IPS DF 6.9 (cell line): ENCODE data around the gene SH2D2A.

Source experiments
- DNase-seq: peaks from one replicate; pipeline ENCODE4 v3.0.0-alpha.2; 2013; ENCODE audit warnings: low read depth, low spot score
- H3K27ac ChIP-seq: one replicate; pipeline ENCODE4 v1.5.1; 2013; ENCODE audit warnings: low read length, control low read depth
- H3K27me3 ChIP-seq: 2 replicates; pipeline ENCODE4 v1.6.1; 2013; ENCODE audit warnings: mild to moderate bottlenecking, low read length; ENCODE audit not compliant: control insufficient read depth, insufficient read depth
- H3K36me3 ChIP-seq: 2 replicates; pipeline ENCODE4 v1.6.1; 2013; ENCODE audit warnings: low read length; ENCODE audit not compliant: control insufficient read depth, insufficient read depth
- H3K4me1 ChIP-seq: 2 replicates; pipeline ENCODE4 v1.6.1; 2013; ENCODE audit warnings: low read length; ENCODE audit not compliant: control insufficient read depth, insufficient read depth
- H3K4me3 ChIP-seq: 2 replicates; pipeline ENCODE4 v1.5.1; 2013; ENCODE audit warnings: mild to moderate bottlenecking, low read length
- H3K9me3 ChIP-seq: 2 replicates; pipeline ENCODE4 v1.6.1; 2013; ENCODE audit warnings: low read length, inconsistent platforms; ENCODE audit not compliant: control insufficient read depth, insufficient read depth
- WGBS: extraction: QIAGEN DNeasy Blood & Tissue Kit; methylation state at CpG from one replicate; pipeline ENCODE4 v1.1.7; 2013; ENCODE audit warnings: mixed read lengths, missing lambda C conversion rate; ENCODE audit not compliant: insufficient read length, insufficient coverage; 5-methylcytosine and 5-hydroxymethylcytosine counted together

SH2D2A gene

DNA sequence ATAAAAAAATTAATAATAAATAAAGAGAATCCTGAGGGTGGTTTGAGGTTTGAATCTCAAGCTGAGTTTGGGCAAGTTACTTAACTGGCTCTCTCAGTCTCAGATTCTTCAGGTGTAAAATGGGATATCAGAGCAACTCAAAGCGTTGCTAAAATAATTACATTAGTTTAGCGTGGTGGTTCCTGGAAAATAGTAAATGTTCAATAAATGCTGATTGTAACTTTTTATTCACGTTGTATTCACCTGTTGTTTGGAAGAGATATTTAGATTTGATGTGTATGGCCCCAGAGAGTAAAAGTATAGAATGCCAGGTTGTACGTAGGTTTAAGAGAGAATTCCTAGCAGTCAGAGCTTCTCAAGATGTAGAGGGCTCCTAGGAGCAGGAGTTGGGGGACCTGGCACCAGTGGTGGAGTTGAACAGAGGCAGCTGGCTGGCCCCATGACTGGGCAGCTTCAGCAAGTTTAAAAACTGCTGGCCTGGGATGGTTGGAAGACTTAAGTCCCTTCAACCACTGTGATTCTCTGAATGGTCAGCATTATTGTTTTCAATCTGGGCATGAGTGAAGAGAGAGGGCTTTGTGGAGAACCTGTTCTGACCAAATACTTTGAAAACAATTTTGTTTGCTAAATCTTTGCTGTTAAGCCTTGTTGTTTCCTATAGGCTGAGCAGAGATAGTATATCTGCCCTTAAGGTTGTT is 26.9 kb downstream of the SH2D2A start:
- H3K27me3 ChIP-seq, result no peaks in the 10 kb centered on the region
- 100% methylated on average over 1 of the region's 4 CpGs for WGBS
- no peaks in the 10 kb centered on the region for H3K4me1 ChIP-seq
- H3K36me3 ChIP-seq, result peaks cover 17% of the 10 kb centered on the region; the same call in 1 of the 2 replicates
- no peak overlapping the region for H3K4me3 ChIP-seq
- no peak overlapping the region for H3K27ac ChIP-seq
- no peaks in the 10 kb centered on the region for H3K9me3 ChIP-seq
- no peak for DNase-seq

DNA sequence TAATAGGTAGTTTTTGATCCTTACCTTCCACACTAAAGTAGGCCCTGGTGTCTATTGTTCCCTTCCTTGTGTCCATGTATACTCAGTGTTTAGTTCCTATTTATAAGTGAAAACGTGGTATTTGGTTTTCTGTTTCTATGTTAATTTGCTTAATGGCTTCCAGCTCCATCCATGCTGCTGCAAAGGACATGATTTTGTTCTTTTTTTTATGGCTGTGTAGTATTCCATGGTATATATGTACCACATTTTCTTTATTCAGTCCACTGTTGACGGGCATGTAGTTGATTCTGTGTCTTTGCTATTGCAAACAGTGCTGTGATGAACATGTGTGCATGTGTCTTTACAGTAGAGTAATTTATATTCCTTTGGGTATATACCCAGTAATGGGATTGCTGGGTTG is 28.5 kb downstream of the SH2D2A start:
- H3K27me3 ChIP-seq, result no peaks in the 10 kb centered on the region
- no peaks in the 10 kb centered on the region for H3K4me1 ChIP-seq
- H3K4me3 ChIP-seq, result no peak overlapping the region
- no CpG with 5 or more reads among the region's 2 CpGs for WGBS
- H3K27ac ChIP-seq, result no peak overlapping the region
- peaks cover 19% of the 10 kb centered on the region; the same call in 1 of the 2 replicates for H3K36me3 ChIP-seq
- DNase-seq, result no peak
- H3K9me3 ChIP-seq, result no peaks in the 10 kb centered on the region

- WGBS, result no CpG with 5 or more reads among the region's 10 CpGs
Measured at GRCh38 chr1:156786640-156787039, 30.0 kb downstream of the SH2D2A start.

DNA sequence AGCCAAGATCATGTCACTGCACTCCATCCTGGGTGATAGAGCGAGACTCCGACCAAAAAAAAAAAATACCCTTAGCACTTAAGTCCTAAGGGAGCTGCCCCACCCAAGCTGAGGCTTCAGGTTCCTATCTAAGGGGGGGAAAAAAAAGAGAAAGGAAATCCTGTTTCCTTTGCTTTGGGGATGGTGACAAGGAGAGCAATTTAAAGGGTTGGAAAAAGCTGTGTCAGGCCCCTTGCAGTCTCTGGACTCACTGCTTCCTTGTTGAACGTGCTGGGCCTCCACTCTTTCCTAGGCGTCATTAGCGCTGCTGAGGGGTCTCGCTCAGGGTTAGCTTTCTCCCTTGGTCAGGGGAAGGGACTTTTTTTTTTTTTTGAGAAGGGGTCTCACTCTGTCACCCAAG is 31.2 kb downstream of the SH2D2A start:
- H3K9me3 ChIP-seq, result no peaks in the 10 kb centered on the region
- WGBS, result no CpG with 5 or more reads among the region's 6 CpGs
- H3K36me3 ChIP-seq, result peaks cover 14% of the 10 kb centered on the region; the same call in 1 of the 2 replicates
- H3K27me3 ChIP-seq, result no peaks in the 10 kb centered on the region
- H3K27ac ChIP-seq, result no peak overlapping the region
- no peaks in the 10 kb centered on the region for H3K4me1 ChIP-seq
- no peak overlapping the region for H3K4me3 ChIP-seq
- DNase-seq, result no peak

More at GRCh38 chr1:156786640-156787039, 30.0 kb downstream of the SH2D2A start:
- no peaks in the 10 kb centered on the region for H3K4me1 ChIP-seq
- H3K27me3 ChIP-seq, result no peaks in the 10 kb centered on the region
- DNase-seq, result no peak
- no peaks in the 10 kb centered on the region for H3K9me3 ChIP-seq
- H3K27ac ChIP-seq, result no peak overlapping the region
- no peak overlapping the region for H3K4me3 ChIP-seq
- peaks cover 17% of the 10 kb centered on the region; the same call in 1 of the 2 replicates for H3K36me3 ChIP-seq

- Histone ChIP-seq H3K4me1 (no peaks in the 10 kb centered on the region), H3K27ac (no peak overlapping the region), H3K27me3 (no peaks in the 10 kb centered on the region), H3K9me3 (no peaks in the 10 kb centered on the region), H3K36me3 (peaks cover 10% of the 10 kb centered on the region; the same call in 1 of the 2 replicates), H3K4me3 (no peak overlapping the region)
- DNase-seq, result no peak
Measured at GRCh38 chr1:156781585-156782186, 35.0 kb downstream of the SH2D2A start.

DNA sequence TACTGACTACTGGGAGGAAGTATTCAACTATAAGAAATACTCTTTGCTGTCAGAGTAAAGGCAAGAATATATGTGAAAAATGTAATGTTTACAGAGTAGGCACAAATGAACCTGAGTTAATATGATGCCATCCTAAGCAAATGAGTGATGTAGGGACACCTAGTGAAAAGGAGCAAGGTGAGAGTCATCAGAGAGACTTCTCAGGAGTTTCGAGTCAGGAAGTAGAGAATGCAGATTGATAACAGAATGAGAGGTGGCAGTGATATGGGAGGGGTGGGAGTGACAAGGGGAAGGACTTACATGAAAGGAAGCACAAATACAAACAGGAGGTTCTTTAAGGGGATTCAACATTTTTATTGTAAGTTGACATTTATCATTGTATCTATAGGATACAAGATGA is 39.1 kb downstream of the SH2D2A start:
- H3K9me3 ChIP-seq, result no peaks in the 10 kb centered on the region
- no peak overlapping the region for H3K27ac ChIP-seq
- no peaks in the 10 kb centered on the region for H3K4me1 ChIP-seq
- no peak overlapping the region for H3K4me3 ChIP-seq
- no peaks in the 10 kb centered on the region for H3K27me3 ChIP-seq
- no peak for DNase-seq
- H3K36me3 ChIP-seq, result no peaks in the 10 kb centered on the region
- WGBS, result no CpG with 5 or more reads among the region's 1 CpG

DNA sequence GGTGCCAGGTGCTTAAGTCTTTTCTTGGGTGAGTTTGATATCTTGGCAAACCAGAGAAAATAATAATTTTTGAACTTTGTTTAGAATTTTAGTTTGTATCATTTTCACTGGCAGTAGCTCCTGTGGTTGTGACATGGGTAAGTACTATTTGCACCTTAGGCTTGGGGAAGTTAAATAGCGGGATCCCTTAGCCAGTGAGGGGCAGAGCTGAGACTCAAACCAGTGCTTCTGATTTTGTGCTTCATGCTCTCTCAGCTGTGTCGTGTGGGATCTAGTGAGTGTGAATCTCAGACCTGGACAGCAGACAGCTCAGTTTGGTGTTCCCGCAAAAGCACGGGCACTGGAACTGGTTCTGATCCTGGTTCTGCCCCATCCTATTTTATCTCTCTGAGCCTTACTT is 39.7 kb downstream of the SH2D2A start:
- H3K27ac ChIP-seq, result no peak overlapping the region
- no peaks in the 10 kb centered on the region for H3K27me3 ChIP-seq
- no CpG with 5 or more reads among the region's 4 CpGs for WGBS
- no peaks in the 10 kb centered on the region for H3K36me3 ChIP-seq
- H3K4me1 ChIP-seq, result no peaks in the 10 kb centered on the region
- no peaks in the 10 kb centered on the region for H3K9me3 ChIP-seq
- no peak overlapping the region for H3K4me3 ChIP-seq
- no peak for DNase-seq

DNA sequence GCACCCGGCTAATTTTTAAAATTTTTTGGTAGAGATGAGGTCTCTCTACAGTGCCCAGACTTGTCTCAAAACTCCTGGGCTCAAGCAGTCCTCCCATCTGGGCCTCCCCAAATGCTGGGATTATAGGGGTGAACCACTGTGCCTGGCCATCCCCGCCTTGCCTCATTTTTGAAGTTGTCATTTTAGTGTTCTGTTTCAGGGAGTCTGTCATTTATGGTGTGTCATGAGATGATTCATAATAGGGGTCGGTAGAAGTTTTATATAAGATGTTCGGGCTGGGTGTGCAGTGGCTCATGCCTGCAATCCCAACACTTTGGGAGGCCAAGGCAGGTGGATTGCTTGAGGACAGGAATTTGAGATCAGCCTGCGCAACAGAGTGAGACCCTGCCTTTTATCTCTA is 40.8 kb downstream of the SH2D2A start:
- H3K4me3 ChIP-seq, result no peak overlapping the region
- no peaks in the 10 kb centered on the region for H3K9me3 ChIP-seq
- no peaks in the 10 kb centered on the region for H3K27me3 ChIP-seq
- H3K36me3 ChIP-seq, result no peaks in the 10 kb centered on the region; the same call in 1 of the 2 replicates
- no peak overlapping the region for H3K27ac ChIP-seq
- no peaks in the 10 kb centered on the region for H3K4me1 ChIP-seq
- 100% methylated on average over 2 of the region's 5 CpGs for WGBS
- no peak for DNase-seq

GRCh38 chr1:156773607-156774006 is 43.0 kb downstream of the SH2D2A start:
- WGBS, result no CpG with 5 or more reads among the region's 3 CpGs
- H3K4me3 ChIP-seq, result no peak overlapping the region
- H3K9me3 ChIP-seq, result no peaks in the 10 kb centered on the region
- H3K36me3 ChIP-seq, result no peaks in the 10 kb centered on the region; the same call in 1 of the 2 replicates
- DNase-seq, result no peak
- H3K27me3 ChIP-seq, result no peaks in the 10 kb centered on the region
- H3K27ac ChIP-seq, result no peak overlapping the region
- H3K4me1 ChIP-seq, result no peaks in the 10 kb centered on the region

DNA sequence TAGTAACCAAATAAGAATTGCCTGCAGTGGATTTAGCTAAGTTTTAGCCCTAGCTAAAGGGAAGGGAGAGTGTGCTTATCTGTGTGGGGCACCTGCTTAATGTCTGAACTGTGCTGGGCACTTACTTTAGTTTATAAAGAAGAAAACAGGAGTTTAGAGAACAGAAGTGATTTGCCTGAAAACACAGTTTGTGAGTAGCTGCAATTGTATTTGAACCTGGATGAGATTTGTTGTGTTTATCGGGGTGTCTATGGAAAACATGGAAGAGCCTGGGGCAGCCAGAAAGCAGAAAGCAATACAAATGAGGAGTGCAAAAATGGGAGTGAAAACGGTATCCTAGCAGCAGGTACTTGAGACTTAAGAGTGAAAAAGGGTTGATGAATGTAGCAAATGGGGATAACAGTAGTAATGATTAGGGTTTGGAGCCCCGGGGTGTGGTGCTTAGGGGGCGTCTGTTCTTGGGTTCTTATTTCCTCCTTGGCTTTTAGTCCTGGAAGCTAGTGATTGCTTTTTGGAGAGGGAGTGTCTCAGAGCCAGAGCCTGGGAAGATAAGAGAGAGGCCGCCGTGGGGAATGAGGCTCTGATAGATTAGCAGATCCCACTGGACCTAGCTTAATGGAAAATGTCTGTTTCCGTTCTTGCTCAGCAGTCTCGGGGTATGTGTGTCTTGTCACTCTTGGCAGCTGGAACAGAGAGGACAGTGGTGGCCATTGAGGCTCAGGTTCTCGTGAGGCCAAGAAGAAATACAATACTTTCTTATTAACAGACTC is 43.7 kb downstream of the SH2D2A start:
- no peak overlapping the region for H3K27ac ChIP-seq
- no peaks in the 10 kb centered on the region for H3K27me3 ChIP-seq
- WGBS, result no CpG with 5 or more reads among the region's 9 CpGs
- no peak overlapping the region for H3K4me3 ChIP-seq
- no peaks in the 10 kb centered on the region for H3K9me3 ChIP-seq
- no peaks in the 10 kb centered on the region; the same call in 1 of the 2 replicates for H3K36me3 ChIP-seq
- no peaks in the 10 kb centered on the region for H3K4me1 ChIP-seq
- DNase-seq, result no peak
